Tibial nerve (tissue), 4 donors: ENCODE data around the gene RPS6KL1.

Source experiments
- EP300 ChIP-seq, 2 donors: sonication (generic); formaldehyde crosslinking; IDR thresholded peaks; one replicate each; pipeline ENCODE4 v1.6.1; 2017; ENCODE audit warnings: antibody characterized with exemption in 2 of 2, mild to moderate bottlenecking in 1 of 2
- POLR2A ChIP-seq, 2 donors: fragments of 450-650 bp; IDR thresholded peaks; one replicate each; pipeline ENCODE4 v1.6.1; 2017; ENCODE audit warnings: antibody characterized with exemption in 2 of 2, mild to moderate bottlenecking in 2 of 2, moderate library complexity in 2 of 2
- TF ChIP-seq, protein P1 (sequence below), 5 experiments: fragments of 200-600 bp in 3 of 5; fragments of 450-650 bp in 2 of 5; sonication (generic) in 3 of 5; IDR thresholded peaks; one replicate each; pipeline ENCODE4 v1.5.1; 2016 to 2019; ENCODE audit warnings: antibody characterized with exemption in 5 of 5, mild to moderate bottlenecking in 3 of 5, moderate library complexity in 2 of 5

DNA sequence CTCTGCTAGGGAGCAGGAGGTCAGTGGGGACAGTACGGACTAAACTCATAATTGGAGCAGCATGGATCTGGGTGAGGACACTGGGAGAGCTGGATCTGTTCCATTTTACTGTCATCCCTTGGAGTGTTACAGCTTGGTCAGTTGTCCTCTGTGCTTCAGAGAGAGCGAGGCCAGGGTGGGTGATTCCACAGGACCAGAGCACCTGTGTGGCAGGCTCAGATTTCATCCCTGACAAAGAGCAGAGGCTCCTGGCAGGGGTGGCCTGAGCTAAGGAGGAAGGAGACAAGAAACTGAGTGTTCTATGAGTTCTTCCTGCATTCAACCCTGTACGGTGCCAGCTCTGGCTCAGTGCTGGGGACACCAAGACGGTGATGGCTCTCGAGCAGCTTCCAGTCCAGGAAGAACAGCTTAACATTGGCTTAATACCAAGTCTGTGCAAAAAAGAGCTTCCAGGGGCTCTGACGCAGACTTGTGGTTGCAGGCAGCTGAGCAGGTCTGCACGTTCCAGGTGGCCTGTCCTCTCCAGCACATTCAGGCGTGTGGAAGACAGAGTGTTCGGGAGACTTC lies 40.7 kb upstream of the RPS6KL1 start:
- TF ChIP-seq POLR2A (IDR thresholded peaks at IDR 0.05), result no peak
- TF ChIP-seq, protein P1, sequence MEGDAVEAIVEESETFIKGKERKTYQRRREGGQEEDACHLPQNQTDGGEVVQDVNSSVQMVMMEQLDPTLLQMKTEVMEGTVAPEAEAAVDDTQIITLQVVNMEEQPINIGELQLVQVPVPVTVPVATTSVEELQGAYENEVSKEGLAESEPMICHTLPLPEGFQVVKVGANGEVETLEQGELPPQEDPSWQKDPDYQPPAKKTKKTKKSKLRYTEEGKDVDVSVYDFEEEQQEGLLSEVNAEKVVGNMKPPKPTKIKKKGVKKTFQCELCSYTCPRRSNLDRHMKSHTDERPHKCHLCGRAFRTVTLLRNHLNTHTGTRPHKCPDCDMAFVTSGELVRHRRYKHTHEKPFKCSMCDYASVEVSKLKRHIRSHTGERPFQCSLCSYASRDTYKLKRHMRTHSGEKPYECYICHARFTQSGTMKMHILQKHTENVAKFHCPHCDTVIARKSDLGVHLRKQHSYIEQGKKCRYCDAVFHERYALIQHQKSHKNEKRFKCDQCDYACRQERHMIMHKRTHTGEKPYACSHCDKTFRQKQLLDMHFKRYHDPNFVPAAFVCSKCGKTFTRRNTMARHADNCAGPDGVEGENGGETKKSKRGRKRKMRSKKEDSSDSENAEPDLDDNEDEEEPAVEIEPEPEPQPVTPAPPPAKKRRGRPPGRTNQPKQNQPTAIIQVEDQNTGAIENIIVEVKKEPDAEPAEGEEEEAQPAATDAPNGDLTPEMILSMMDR (IDR thresholded peaks at IDR 0.05), result no peak
- TF ChIP-seq EP300 (IDR thresholded peaks at IDR 0.05), result no peak
